Measurements from ENCODE around the gene RNLS. TPM values are rescaled to one million over a fixed set of nuclear protein-coding genes. Genes with fewer than 3 reads are reported as not detected.

The RNLS gene
- total RNA-seq, 3 donors from 2014 or later, result 9.8 to 12.1 (median 11.8) TPM

GRCh38 chr10:88259381-88259780, 323.7 kb downstream of the RNLS start:
- ATAC-seq, result no peak
- H3K4me3 ChIP-seq, result no peak overlapping the region
- intact Hi-C loops (cut with DNase I, micrococcal nuclease), result no loop called here
- H3K4me1 ChIP-seq (ENCODE audit: low read depth), result no peaks in the 10 kb centered on the region
- no peak for TF ChIP-seq CTCF (IDR thresholded peaks at IDR 0.05)
- DNase-seq, result no peak
- no peaks in the 10 kb centered on the region for H3K9me3 ChIP-seq
- H3K36me3 ChIP-seq (ENCODE audit: low read depth), result no peaks in the 10 kb centered on the region

- DNase-seq, result no peak
- no peaks in the 10 kb centered on the region for H3K4me1 ChIP-seq (ENCODE audit: low read depth)
- intact Hi-C loops (cut with DNase I, micrococcal nuclease), result no loop called here
- no peak for TF ChIP-seq CTCF (IDR thresholded peaks at IDR 0.05)
- no peak overlapping the region for H3K4me3 ChIP-seq
- H3K36me3 ChIP-seq (ENCODE audit: low read depth), result no peaks in the 10 kb centered on the region
- ATAC-seq, result no peak
- H3K9me3 ChIP-seq, result no peaks in the 10 kb centered on the region
Observed at GRCh38 chr10:88256886-88257285, 326.2 kb downstream of the RNLS start.

GRCh38 chr10:88256013-88256680, 327.0 kb downstream of the RNLS start:
- Histone ChIP-seq H3K9me3 (no peaks in the 10 kb centered on the region), H3K36me3 (ENCODE audit: low read depth) (no peaks in the 10 kb centered on the region), H3K4me3 (no peak overlapping the region), H3K4me1 (ENCODE audit: low read depth) (no peaks in the 10 kb centered on the region)
- DNase-seq, result no peak
- TF ChIP-seq CTCF (IDR thresholded peaks at IDR 0.05), result no peak
- intact Hi-C loops (cut with DNase I, micrococcal nuclease), result no loop called here
- ATAC-seq, result no peak

GRCh38 chr10:88254091-88254490, 329.0 kb downstream of the RNLS start:
- ATAC-seq, result peak; percentile 62
- Histone ChIP-seq H3K4me1 (ENCODE audit: low read depth) (no peaks in the 10 kb centered on the region), H3K36me3 (ENCODE audit: low read depth) (no peaks in the 10 kb centered on the region), H3K4me3 (no peak overlapping the region), H3K9me3 (no peaks in the 10 kb centered on the region)
- intact Hi-C loops (cut with DNase I, micrococcal nuclease), result no loop called here
- TF ChIP-seq CTCF (IDR thresholded peaks at IDR 0.05), result no peak
- DNase-seq, result no peak

- no peaks in the 10 kb centered on the region for H3K9me3 ChIP-seq
- no peak for ATAC-seq
- no peak for DNase-seq
- no peak overlapping the region for H3K4me3 ChIP-seq
- no peaks in the 10 kb centered on the region for H3K4me1 ChIP-seq (ENCODE audit: low read depth)
- no peaks in the 10 kb centered on the region for H3K36me3 ChIP-seq (ENCODE audit: low read depth)
- no peak for TF ChIP-seq CTCF (IDR thresholded peaks at IDR 0.05)
- intact Hi-C loops (cut with DNase I, micrococcal nuclease), result no loop called here
Observed at GRCh38 chr10:88253622-88254021, 329.5 kb downstream of the RNLS start.

- DNase-seq (no peak), ATAC-seq (no peak)
- Histone ChIP-seq H3K9me3 (no peaks in the 10 kb centered on the region), H3K4me1 (ENCODE audit: low read depth) (no peaks in the 10 kb centered on the region), H3K4me3 (no peak overlapping the region), H3K36me3 (ENCODE audit: low read depth) (no peaks in the 10 kb centered on the region)
- intact Hi-C loops (cut with DNase I, micrococcal nuclease), result no loop called here
- TF ChIP-seq CTCF (IDR thresholded peaks at IDR 0.05), result no peak
Observed at GRCh38 chr10:88253128-88253527, 330.0 kb downstream of the RNLS start.

All from mucosa of descending colon (tissue), 3 donors.